HG03045 (cell line): ENCODE data around the gene PDIK1L.

Experiments used
- ATAC-seq: cut with Tn5 transposase; IDR thresholded peaks from one replicate; pipeline ENCODE4 v1.9.1; 2021; ENCODE audit warnings: mild to moderate bottlenecking, moderate library complexity; ENCODE audit not compliant: unreplicated experiment

PDIK1L gene

GRCh38 chr1:26169198-26169554 lies 57.6 kb downstream of the PDIK1L start:
- no peak for ATAC-seq

DNA sequence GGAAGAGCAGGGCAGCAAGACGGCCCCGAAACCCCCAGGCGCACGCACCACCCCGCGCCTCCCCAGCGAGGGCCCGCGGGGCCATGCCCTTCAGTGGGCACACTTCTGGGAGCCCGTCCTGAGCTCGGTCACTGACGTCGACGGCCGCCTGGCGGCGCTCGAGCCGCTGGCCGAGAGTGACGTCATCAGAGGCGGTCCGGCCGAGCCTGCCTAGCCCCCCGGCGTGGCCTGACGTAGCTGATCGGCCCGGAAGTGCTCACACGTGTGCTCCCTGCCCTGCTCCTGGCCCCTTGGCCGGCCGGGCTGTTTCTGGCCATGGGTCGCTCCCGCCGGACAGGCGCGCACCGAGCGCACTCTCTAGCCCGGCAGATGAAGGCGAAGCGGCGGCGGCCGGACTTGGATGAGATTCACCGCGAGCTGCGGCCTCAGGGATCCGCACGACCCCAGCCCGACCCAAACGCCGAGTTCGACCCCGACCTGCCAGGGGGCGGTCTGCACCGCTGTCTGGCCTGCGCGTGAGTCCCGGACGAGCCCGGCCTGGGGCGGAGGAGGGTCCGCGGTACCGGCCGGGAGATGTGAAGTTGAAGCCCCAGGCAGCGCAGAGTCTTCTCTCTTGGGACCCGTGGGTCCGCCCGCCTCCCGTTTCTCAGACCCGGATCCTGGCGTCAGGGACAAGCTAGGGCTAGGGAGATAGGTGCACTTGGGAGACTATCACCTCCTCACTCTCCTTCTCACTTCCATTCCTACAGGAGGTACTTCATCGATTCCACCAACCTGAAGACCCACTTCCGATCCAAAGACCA lies 58.2 kb downstream of the PDIK1L start, which contains the start of gene ZNF593:
TSS of gene ZNF593 (plus strand) at position 240 of the 803 bp plus-strand sequence. CDS start at position 316, 76 bp downstream.
- peak; percentile 91 for ATAC-seq

DNA sequence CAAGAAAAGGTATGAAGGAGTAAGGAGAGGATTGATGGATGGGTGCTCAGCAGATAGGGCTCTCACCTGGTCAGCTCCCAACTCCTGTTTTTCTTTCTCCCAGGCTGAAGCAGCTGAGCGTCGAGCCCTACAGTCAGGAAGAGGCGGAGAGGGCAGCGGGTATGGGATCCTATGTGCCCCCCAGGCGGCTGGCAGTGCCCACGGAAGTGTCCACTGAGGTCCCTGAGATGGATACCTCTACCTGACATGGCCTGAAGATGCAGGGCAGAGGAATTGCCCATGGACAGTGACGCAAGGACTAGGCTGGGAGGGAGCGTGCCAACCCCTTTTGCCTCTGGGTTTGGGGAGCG lies 58.8 kb downstream of the PDIK1L start:
- ATAC-seq, result no peak

DNA sequence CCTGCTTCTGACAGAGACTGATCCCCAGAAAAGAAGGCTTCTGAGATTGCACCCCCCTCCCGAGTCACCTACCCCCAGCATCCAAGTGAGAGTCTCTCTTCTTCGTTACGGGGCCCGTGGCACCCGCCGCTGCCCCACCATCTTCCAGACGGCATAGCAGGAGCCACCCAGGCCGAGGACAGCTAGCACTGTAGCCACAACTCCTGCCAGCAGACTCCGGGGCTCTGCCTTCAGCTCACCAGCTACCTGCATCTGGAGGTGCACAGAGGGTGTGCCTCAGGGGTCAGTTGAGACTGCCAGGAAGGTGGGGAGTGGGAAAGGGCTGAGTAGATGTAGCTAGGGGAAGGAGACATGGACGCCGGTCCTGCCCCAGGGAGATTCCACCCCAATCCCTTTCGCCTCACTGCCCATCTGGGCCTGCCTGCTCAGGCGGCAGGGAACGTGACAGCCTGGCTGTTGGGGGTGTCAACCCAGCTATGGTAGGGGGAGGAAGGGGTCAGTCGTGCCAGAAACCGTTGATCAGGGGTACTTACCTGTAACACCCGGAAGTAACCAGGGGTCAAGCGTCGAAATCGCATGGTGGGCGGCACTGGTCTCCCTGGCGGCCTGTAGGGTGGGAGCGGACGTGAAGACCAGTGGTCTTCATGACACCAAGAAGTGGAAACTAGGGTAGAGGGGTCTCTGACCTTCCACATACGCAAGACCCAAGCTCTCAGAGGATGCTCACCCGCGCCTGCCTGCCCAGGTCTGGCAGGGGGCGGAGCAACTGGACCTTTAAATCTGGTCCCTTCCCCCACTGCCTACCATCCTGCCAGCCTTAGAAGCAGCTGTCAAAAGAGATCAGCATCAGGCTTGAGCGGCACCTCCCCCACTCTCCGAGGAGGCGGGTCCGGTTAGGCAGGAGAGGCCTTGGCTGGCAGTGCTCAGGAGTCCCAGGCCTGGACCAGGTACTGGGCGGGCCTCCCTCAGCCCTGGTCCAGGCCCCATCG lies 59.8 kb downstream of the PDIK1L start, which contains the start of gene ZNF593OS:
TSS of gene ZNF593OS (minus strand) at position 749 of the 989 bp plus-strand sequence. CDS start at position 578, 171 bp downstream.
- ATAC-seq, result no peak
